LNCAP (cell line): ENCODE results near the gene ZFP14.

Experiments used
- CTCF ChIP-seq: fragments of 450-650 bp; IDR thresholded peaks from 2 replicates; pipeline ENCODE4 v1.5.1; 2017; ENCODE audit warnings: mild to moderate bottlenecking

The ZFP14 gene

GRCh38 chr19:36378625-36379509 lies at the start of gene ZFP14:
Gene ZFP14, minus strand, starts transcription at chr19:36379201. Its CDS starts 11,309 bp downstream, at chr19:36367892.
- no peak for TF ChIP-seq CTCF

DNA sequence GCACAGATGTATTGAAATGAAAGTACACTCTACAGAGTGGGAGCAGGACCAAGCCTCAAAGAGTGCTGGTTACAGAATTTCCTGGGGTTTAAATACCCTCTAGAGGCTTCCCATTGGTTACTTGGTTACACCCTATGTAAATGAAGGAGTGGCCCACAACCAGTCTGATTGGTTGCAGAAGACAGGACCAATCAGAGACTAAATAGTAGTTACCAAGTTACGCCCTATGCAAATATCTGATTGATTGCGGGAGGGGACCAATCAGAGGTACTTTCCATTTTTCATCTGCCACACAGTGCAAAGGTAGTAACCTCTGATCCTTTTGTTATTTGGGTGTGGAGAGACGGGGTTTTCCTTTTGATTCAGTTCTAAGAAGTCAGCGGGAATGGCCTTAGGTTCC lies 44.9 kb upstream of the ZFP14 start:
- TF ChIP-seq CTCF = no peak

DNA sequence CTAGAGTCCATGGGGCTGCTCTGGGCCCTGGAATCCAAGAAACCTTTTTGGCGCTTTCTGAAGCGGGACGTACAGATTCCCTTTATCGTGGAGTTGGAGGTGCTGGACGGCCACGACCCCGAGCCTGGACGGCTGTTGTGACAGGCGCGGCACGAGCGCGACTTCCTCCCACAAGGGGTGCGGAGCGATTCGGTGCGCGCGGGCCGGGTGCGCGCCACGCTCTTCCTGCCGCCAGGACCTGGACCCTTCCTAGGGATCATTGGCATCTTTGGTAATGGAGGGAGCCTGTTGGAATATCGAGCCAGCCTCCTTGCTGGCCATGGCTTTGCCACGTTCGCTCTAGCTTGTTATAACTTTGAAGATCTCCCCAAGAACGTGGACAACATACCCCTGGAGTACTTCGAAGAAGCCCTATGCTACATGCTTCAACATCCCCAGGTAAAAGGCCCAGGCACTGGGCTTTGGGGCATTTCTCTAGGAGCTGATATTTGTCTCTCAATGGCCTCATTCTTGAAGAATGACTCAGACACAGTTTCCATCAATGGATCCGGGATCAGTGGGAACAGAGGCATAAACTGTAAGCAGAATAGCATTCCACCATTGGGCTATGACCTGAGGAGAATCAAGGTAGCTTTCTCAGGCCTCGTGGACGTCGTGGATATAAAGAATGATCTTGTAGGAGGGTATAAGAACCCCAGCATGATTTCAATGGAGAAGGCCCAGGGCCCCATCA lies 42.9 kb upstream of the ZFP14 start:
- no peak for TF ChIP-seq CTCF

GRCh38 chr19:36420961-36421748 lies 42.2 kb upstream of the ZFP14 start:
- no peak for TF ChIP-seq CTCF

GRCh38 chr19:36418287-36419001 lies 39.4 kb upstream of the ZFP14 start, which contains the start of gene ZFP82:
Gene ZFP82, minus strand, starts transcription at chr19:36418644. Its CDS starts 8,855 bp downstream, at chr19:36409789.
- TF ChIP-seq CTCF = no peak

GRCh38 chr19:36417752-36418286 lies 38.8 kb upstream of the ZFP14 start:
- no peak for TF ChIP-seq CTCF
